GM12801 (cell line): ENCODE measurements around the gene POM121L2.

Experiments
- CTCF ChIP-seq: IDR thresholded peaks from one replicate; pipeline ENCODE4 v1.5.1; 2011; ENCODE audit warnings: control low read depth; ENCODE audit not compliant: insufficient read length; ENCODE audit errors: extremely low read depth

POM121L2 gene

GRCh38 chr6:27290065-27290849 lies 21.8 kb downstream of the POM121L2 start:
- TF ChIP-seq CTCF: no peak

GRCh38 chr6:27288136-27289044 lies 23.7 kb downstream of the POM121L2 start:
- no peak for TF ChIP-seq CTCF

- TF ChIP-seq CTCF: no peak
Observed at GRCh38 chr6:27287751-27288135, 24.3 kb downstream of the POM121L2 start.

- TF ChIP-seq CTCF: no peak
Observed at GRCh38 chr6:27286141-27286540, 25.9 kb downstream of the POM121L2 start.

GRCh38 chr6:27283279-27283678 lies 28.8 kb downstream of the POM121L2 start:
- TF ChIP-seq CTCF: no peak

- no peak for TF ChIP-seq CTCF
Observed at GRCh38 chr6:27281569-27281968, 30.5 kb downstream of the POM121L2 start.

- no peak for TF ChIP-seq CTCF
Observed at GRCh38 chr6:27281105-27281539, 31.0 kb downstream of the POM121L2 start.
